ENCODE measurements around the gene ACER3. TPM values are rescaled to one million over a fixed set of nuclear protein-coding genes. Genes with fewer than 3 reads are reported as not detected.

Gene ACER3
- total RNA-seq, 1 experiment from 2014 or later, result 31.0 TPM

DNA sequence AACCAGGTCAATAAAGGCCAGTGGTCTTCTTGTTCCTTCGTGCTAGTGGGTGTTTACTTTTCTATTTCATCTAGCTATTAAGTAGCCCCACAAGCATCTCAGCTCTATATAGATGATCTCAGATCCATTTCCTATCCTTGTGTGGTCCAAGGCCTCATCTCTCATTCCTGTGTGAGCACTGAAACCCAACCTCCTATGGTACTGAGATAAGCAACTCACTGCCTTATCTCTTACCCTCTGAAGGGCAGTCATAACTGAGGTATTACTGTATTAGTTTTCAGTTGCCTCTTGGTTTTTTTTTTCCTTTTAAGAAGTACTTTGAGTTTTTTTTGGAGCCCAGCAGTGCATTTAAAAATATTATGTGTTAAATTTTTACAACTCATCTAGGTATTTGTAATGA lies 28.3 kb downstream of the ACER3 start:
- TF ChIP-seq EZH2 (IDR thresholded peaks at IDR 0.05; ENCODE audit: borderline replicate concordance, low read depth, low read length, poor library complexity, severe bottlenecking) (no peak), CTCF (conservative IDR thresholded peaks at IDR 0.05; ENCODE audit: low read depth, low read length) (no peak)
- Histone ChIP-seq H3K36me3 (ENCODE audit: insufficient read depth, low read length, poor library complexity, severe bottlenecking) (no peaks in the 10 kb centered on the region), H3K4me3 (ENCODE audit: low read depth, low read length, poor library complexity, severe bottlenecking) (no peak overlapping the region), H3K27me3 (replicated peaks; ENCODE audit: insufficient read depth, low read depth, low read length, poor library complexity) (no peaks in the 10 kb centered on the region), H3K9me3 (ENCODE audit: low read depth, low read length, poor library complexity, severe bottlenecking) (no peaks in the 10 kb centered on the region), H3K4me1 (ENCODE audit: insufficient read depth, low read length, poor library complexity, severe bottlenecking) (no peaks in the 10 kb centered on the region), H3K27ac (ENCODE audit: low read depth, low read length, poor library complexity, severe bottlenecking) (no peak overlapping the region)
- intact Hi-C loops (cut with micrococcal nuclease; ENCODE audit: unreplicated experiment), result no loop called here
- CTCF ChIA-PET, result no interaction called here
- POLR2A ChIA-PET (ENCODE audit: low non-redundant PET), result interaction anchor here (0.7 kb wide), 1 partner anchor 159 kb away, joined by 4 read pairs; no protein-coding TSS in a partner anchor
- no peak for DNase-seq (ENCODE audit: low spot score)
- no TSS peak for BruUV-seq (replicated peaks)

GRCh38 chr11:76889411-76889975 lies 28.8 kb downstream of the ACER3 start:
- Histone ChIP-seq H3K36me3 (ENCODE audit: insufficient read depth, low read length, poor library complexity, severe bottlenecking) (no peaks in the 10 kb centered on the region), H3K27me3 (replicated peaks; ENCODE audit: insufficient read depth, low read depth, low read length, poor library complexity) (no peaks in the 10 kb centered on the region), H3K4me3 (ENCODE audit: low read depth, low read length, poor library complexity, severe bottlenecking) (no peak overlapping the region), H3K9me3 (ENCODE audit: low read depth, low read length, poor library complexity, severe bottlenecking) (no peaks in the 10 kb centered on the region), H3K27ac (ENCODE audit: low read depth, low read length, poor library complexity, severe bottlenecking) (no peak overlapping the region), H3K4me1 (ENCODE audit: insufficient read depth, low read length, poor library complexity, severe bottlenecking) (no peaks in the 10 kb centered on the region)
- DNase-seq (ENCODE audit: low spot score), result no peak
- TF ChIP-seq CTCF (conservative IDR thresholded peaks at IDR 0.05; ENCODE audit: low read depth, low read length) (no peak), EZH2 (IDR thresholded peaks at IDR 0.05; ENCODE audit: borderline replicate concordance, low read depth, low read length, poor library complexity, severe bottlenecking) (no peak)
- BruUV-seq (replicated peaks), result no TSS peak
- ChIA-PET CTCF (no interaction called here), POLR2A (ENCODE audit: low non-redundant PET) (interaction anchor here (0.7 kb wide), 1 partner anchor 160 kb away, joined by 4 read pairs; no protein-coding TSS in a partner anchor)
- intact Hi-C loops (cut with micrococcal nuclease; ENCODE audit: unreplicated experiment), result no loop called here

DNA sequence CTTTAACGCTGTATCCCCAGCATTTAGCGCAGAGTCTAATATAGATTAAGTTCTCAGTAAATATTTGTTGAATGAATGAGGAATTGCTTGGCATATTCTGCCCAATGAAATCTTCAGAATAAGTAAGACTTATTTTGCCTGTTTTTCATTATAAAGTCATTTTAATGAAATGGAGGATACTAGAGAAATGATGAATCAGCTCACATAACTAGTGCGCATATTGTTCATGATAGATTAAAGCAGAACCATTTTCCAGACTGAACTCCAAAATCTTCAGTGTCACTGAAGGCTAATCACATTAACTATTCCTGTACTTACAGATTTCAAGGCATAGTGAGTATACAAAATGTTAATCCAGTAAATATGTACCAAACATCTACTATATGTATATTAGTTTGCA lies 29.6 kb downstream of the ACER3 start:
- no TSS peak for BruUV-seq (replicated peaks)
- DNase-seq (ENCODE audit: low spot score), result no peak
- TF ChIP-seq CTCF (conservative IDR thresholded peaks at IDR 0.05; ENCODE audit: low read depth, low read length), result no peak
- no peak for TF ChIP-seq EZH2 (IDR thresholded peaks at IDR 0.05; ENCODE audit: borderline replicate concordance, low read depth, low read length, poor library complexity, severe bottlenecking)
- Histone ChIP-seq H3K36me3 (ENCODE audit: insufficient read depth, low read length, poor library complexity, severe bottlenecking) (no peaks in the 10 kb centered on the region), H3K27me3 (replicated peaks; ENCODE audit: insufficient read depth, low read depth, low read length, poor library complexity) (no peaks in the 10 kb centered on the region), H3K4me1 (ENCODE audit: insufficient read depth, low read length, poor library complexity, severe bottlenecking) (no peaks in the 10 kb centered on the region), H3K9me3 (ENCODE audit: low read depth, low read length, poor library complexity, severe bottlenecking) (no peaks in the 10 kb centered on the region), H3K4me3 (ENCODE audit: low read depth, low read length, poor library complexity, severe bottlenecking) (no peak overlapping the region), H3K27ac (ENCODE audit: low read depth, low read length, poor library complexity, severe bottlenecking) (no peak overlapping the region)
- intact Hi-C loops (cut with micrococcal nuclease; ENCODE audit: unreplicated experiment), result no loop called here
- ChIA-PET CTCF (no interaction called here), POLR2A (ENCODE audit: low non-redundant PET) (no interaction called here)
